Measurements from ENCODE around the gene KLHL25. TPM values are rescaled to one million over a fixed set of nuclear protein-coding genes. Genes with fewer than 3 reads are reported as not detected.

The KLHL25 gene
- total RNA-seq, 1 donor from 2014 or later, result 2.0 TPM

DNA sequence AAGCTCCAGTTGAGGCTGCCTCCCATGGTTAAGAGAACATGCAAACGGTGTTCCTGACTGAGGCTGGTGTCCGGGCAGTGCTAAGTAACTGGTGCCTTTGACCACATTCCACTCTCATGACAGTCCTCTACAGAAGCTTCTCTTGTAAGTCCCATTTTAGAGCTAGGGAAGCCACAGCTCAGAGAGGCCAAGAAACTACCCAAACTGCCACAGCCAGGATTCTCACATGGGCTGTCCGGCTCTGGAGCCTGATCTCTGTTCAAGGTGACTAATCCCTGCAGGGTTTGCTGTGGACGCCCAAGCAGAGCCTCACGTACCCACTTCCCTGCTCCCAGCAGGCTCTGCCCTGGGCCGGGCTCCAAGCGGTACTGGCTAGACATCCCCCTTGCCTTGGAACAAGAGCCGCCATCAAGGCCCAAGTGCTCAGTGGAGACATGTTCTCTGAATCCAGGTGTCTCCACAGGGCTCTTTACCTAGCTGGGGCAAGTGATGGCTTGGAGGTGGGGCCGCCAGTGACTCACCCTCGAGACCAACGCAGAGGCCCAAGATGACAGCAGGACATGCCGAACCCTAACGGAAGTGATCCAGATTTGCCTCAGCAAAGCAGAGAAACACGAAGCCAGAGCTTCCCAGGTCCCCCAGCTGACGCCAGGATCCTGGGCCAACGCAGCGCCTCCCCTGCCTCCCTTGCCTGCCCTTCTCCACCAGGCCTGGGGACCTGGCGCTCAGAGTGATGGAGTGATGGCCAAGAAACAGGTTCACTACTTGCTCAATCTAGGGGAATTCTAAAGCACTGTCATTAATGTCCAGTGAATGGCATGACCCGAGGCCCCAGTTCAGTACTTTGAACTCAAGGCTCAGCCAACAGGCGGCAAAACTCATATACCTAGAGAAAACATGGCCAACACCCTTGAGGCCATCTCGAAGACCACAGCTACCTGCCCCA is 24.4 kb downstream of the KLHL25 start:
- intact Hi-C loops (cut with micrococcal nuclease), result no loop called here
- Mint-ChIP-seq H3K4me1 (no peaks in the 10 kb centered on the region), H3K27me3 (no peaks in the 10 kb centered on the region), H3K4me3 (no peak overlapping the region), H3K9me3 (no peaks in the 10 kb centered on the region), H3K36me3 (ENCODE audit: low read depth) (no peaks in the 10 kb centered on the region), H3K27ac (no peak overlapping the region)
- no peak for ATAC-seq (ENCODE audit: low read depth)
- CTCF ChIA-PET, result no interaction called here
- no peak for DNase-seq
- POLR2A ChIA-PET, result no interaction called here
- TF ChIP-seq, protein P1, sequence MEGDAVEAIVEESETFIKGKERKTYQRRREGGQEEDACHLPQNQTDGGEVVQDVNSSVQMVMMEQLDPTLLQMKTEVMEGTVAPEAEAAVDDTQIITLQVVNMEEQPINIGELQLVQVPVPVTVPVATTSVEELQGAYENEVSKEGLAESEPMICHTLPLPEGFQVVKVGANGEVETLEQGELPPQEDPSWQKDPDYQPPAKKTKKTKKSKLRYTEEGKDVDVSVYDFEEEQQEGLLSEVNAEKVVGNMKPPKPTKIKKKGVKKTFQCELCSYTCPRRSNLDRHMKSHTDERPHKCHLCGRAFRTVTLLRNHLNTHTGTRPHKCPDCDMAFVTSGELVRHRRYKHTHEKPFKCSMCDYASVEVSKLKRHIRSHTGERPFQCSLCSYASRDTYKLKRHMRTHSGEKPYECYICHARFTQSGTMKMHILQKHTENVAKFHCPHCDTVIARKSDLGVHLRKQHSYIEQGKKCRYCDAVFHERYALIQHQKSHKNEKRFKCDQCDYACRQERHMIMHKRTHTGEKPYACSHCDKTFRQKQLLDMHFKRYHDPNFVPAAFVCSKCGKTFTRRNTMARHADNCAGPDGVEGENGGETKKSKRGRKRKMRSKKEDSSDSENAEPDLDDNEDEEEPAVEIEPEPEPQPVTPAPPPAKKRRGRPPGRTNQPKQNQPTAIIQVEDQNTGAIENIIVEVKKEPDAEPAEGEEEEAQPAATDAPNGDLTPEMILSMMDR (IDR thresholded peaks at IDR 0.05), result no peak

DNA sequence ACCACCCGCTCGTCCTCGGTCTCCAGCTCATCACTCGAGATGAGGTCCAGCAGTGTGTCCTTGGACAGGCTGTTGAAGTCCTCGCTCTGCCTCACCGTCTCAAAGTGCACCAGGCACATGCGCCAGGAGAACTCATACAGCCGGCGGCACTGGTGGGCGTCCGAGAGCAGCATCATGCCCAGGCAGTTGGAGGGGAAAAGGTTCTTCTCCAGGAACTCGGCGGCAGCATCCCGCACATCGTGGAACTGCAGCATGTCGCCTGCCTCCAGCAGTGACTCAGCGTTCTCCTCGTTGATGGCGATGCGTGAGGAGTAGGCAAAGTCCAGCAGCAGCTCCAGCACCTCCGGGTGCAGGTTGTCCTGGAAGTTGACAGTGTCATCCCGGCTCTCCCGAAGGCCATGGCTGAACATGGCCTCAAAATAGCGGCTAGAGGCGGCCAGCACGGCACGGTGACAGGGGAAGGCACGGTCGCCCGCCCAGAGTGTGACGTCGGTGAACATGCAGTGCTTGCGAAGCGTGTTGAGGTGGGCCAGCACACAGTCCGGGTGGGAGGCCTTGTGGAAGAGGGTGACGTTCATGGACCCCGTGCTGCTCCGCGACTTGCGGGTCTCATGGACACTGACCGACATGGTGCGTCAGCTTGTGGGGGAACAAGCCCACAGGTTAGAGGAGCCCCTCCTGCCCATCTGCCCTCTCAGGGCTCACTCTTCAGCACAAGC is 25.4 kb downstream of the KLHL25 start:
- Mint-ChIP-seq H3K9me3 (no peaks in the 10 kb centered on the region), H3K27me3 (no peaks in the 10 kb centered on the region), H3K4me1 (no peaks in the 10 kb centered on the region), H3K27ac (no peak overlapping the region), H3K4me3 (no peak overlapping the region), H3K36me3 (ENCODE audit: low read depth) (no peaks in the 10 kb centered on the region)
- DNase-seq, result no peak
- intact Hi-C loops (cut with micrococcal nuclease), result no loop called here
- TF ChIP-seq, protein P1 (IDR thresholded peaks at IDR 0.05), result no peak
- no peak for ATAC-seq (ENCODE audit: low read depth)
- CTCF ChIA-PET, result no interaction called here
- POLR2A ChIA-PET, result interaction anchor here (0.6 kb wide), 1 partner anchor 38 kb away, joined by 13 read pairs; no protein-coding TSS in a partner anchor

DNA sequence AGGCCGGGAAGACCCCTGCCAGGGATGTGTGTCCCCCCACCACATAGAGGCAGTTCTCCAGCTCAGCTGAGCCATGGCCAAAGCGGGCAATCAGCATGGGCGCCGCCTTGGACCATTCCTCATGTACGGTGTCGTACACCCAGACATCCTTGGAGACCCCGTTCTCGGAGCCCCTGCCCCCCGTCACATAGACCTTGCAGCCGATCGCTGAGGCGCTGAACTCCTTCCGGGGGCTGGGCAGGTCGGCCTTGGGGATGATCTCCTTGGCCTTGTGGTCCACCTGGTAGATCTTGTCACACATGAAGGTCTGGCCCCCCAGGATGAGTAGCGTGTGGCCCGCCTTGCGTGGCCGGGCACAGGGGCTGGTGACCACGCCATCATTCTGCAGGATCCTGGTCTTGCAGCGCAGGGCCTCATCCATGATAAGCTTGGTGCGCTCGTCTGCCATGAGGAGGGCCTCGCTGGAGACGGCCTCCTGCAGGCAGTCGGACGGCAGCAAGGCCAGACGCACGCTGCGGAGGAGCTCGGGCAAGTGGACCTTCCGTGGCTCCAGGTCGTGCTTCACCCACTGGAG is 26.0 kb downstream of the KLHL25 start:
- TF ChIP-seq, protein P1 (IDR thresholded peaks at IDR 0.05), result no peak
- H3K27ac Mint-ChIP-seq, result no peak overlapping the region
- H3K4me1 Mint-ChIP-seq, result no peaks in the 10 kb centered on the region
- CTCF ChIA-PET, result no interaction called here
- no peak for ATAC-seq (ENCODE audit: low read depth)
- DNase-seq, result no peak
- POLR2A ChIA-PET, result interaction anchor here (0.6 kb wide), 1 partner anchor 38 kb away, joined by 13 read pairs; no protein-coding TSS in a partner anchor
- no peaks in the 10 kb centered on the region for H3K27me3 Mint-ChIP-seq
- no peaks in the 10 kb centered on the region for H3K36me3 Mint-ChIP-seq (ENCODE audit: low read depth)
- intact Hi-C loops (cut with micrococcal nuclease), result no loop called here
- H3K9me3 Mint-ChIP-seq, result no peaks in the 10 kb centered on the region
- no peak overlapping the region for H3K4me3 Mint-ChIP-seq

DNA sequence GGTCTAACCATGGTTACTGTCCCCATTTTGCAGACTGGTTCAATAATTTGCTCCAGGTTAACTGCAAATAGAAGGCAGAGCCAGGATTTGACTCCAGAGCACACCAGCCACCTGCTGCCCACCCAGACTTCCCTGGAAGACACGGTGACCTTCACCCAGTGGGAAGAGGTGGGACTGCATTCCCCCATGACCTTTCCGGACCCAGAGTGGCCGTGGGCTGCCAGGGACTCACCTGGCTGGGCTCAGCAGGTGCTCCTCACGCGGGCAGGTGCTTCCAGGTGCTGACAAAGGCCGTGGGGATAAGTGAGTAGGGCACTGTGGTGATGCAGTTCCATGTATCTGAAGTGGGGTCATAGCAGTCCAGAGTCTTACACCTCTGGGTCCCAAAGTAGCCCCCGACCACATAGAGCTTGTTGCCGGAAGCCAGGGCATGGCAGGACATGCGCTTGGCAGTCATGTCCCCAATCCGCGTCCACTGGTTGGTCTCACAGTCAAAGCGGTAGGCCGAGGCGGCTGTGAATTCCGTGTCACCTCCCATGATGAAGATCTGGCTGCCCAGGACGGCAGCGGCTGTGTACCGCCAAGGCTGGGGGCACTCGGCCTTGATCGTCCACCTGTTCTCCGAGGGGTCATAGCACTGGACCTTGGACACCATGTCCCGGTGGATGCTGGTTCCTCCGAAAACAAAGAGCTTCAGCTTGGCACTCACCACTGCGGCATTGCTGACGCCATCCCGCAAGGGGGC is 26.8 kb downstream of the KLHL25 start:
- CTCF ChIA-PET, result no interaction called here
- Mint-ChIP-seq H3K9me3 (no peaks in the 10 kb centered on the region), H3K27me3 (no peaks in the 10 kb centered on the region), H3K4me1 (no peaks in the 10 kb centered on the region), H3K36me3 (ENCODE audit: low read depth) (no peaks in the 10 kb centered on the region), H3K27ac (no peak overlapping the region), H3K4me3 (no peak overlapping the region)
- DNase-seq (no peak), ATAC-seq (ENCODE audit: low read depth) (no peak)
- TF ChIP-seq, protein P1 (IDR thresholded peaks at IDR 0.05), result no peak
- POLR2A ChIA-PET, result no interaction called here
- intact Hi-C loops (cut with micrococcal nuclease), result no loop called here

Measured in activated B cell treated with CpG ODN at 0.5 μM for 24 hours (primary cell).